Osteocyte (in vitro differentiated cells): ENCODE results near the gene DNAAF6. TPM values are rescaled to one million over a fixed set of nuclear protein-coding genes. Genes with fewer than 3 reads are reported as not detected.
"Not testable (repeated sequence)": the region's sequence is repeated elsewhere in the genome, so short reads cannot be mapped to it uniquely, and the experiment has no call there.

Experiments
- DNase-seq: peaks from one replicate; pipeline ENCODE4 v3.0.0; 2021; ENCODE audit warnings: mixed read lengths; ENCODE audit not compliant: unreplicated experiment; ENCODE audit errors: extremely low spot score
- H3K27ac Mint-ChIP-seq: one replicate; pipeline ENCODE4 v1.8.0; 2021; ENCODE audit warnings: mild to moderate bottlenecking, mixed read lengths; ENCODE audit not compliant: unreplicated experiment
- H3K27me3 Mint-ChIP-seq: one replicate; pipeline ENCODE4 v1.8.0; 2021; ENCODE audit warnings: mixed read lengths; ENCODE audit not compliant: unreplicated experiment
- H3K36me3 Mint-ChIP-seq: one replicate; pipeline ENCODE4 v1.8.0; 2021; ENCODE audit warnings: mixed read lengths; ENCODE audit not compliant: unreplicated experiment
- H3K4me1 Mint-ChIP-seq: one replicate; pipeline ENCODE4 v1.8.0; 2021; ENCODE audit warnings: mixed read lengths; ENCODE audit not compliant: unreplicated experiment
- H3K4me3 Mint-ChIP-seq: one replicate; pipeline ENCODE4 v1.8.0; 2021; ENCODE audit warnings: mild to moderate bottlenecking, moderate library complexity, mixed read lengths; ENCODE audit not compliant: unreplicated experiment
- H3K9me3 Mint-ChIP-seq: one replicate; pipeline ENCODE4 v1.8.0; 2021; ENCODE audit warnings: mixed read lengths; ENCODE audit not compliant: unreplicated experiment
- total RNA-seq: library from RNA; stranded (reverse); gene quantifications from 2 replicates; pipeline ENCODE4 v1.2.1, GENCODE V29; 2021
- TF ChIP-seq, protein P1 (sequence below): fragments of 200-600 bp; sonication (generic); IDR thresholded peaks from 2 replicates; pipeline ENCODE4 v1.5.0; 2021; ENCODE audit warnings: antibody characterized with exemption, mild to moderate bottlenecking, moderate library complexity

Gene DNAAF6
- total RNA-seq, 1 donor from 2014 or later = not detected

DNA sequence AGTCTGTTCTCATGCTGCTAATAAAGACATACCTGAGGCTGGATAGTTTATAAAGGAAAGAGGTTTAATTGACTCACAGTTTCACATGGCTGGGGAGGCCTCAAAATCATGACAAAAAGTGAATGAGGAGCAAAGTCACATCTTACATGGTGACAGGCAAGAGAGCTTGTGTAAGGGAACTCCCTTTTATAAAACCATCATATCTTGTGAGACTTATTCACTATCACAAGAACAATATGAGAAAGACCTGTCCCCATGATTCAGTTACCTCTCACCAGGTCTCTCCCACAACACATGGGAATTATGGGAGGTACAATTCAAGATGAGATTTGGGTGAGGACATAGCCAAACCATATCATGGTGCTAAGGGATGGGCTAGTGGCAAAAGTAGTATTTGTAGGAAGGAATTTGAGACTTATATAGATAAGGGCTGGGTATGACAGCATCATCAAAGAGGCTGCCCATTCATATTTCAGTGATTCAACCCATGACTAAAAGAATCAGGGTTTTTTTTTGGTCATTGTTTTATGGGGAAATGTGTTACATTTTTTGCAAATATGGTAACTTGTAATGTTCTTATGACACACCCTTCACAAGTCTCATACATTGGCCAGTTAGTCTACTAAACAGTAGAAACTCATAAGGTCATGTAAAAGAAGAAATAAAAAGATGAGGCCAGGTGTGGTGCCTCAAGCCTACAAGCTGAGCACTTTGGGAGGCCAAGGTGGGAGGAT lies 34.9 kb upstream of the DNAAF6 start:
- H3K9me3 Mint-ChIP-seq = peaks cover 7% of the 10 kb centered on the region
- H3K27ac Mint-ChIP-seq = no peak overlapping the region
- H3K4me1 Mint-ChIP-seq = no peaks in the 10 kb centered on the region
- no peaks in the 10 kb centered on the region for H3K36me3 Mint-ChIP-seq
- H3K27me3 Mint-ChIP-seq = peaks cover 4% of the 10 kb centered on the region
- TF ChIP-seq, protein P1, sequence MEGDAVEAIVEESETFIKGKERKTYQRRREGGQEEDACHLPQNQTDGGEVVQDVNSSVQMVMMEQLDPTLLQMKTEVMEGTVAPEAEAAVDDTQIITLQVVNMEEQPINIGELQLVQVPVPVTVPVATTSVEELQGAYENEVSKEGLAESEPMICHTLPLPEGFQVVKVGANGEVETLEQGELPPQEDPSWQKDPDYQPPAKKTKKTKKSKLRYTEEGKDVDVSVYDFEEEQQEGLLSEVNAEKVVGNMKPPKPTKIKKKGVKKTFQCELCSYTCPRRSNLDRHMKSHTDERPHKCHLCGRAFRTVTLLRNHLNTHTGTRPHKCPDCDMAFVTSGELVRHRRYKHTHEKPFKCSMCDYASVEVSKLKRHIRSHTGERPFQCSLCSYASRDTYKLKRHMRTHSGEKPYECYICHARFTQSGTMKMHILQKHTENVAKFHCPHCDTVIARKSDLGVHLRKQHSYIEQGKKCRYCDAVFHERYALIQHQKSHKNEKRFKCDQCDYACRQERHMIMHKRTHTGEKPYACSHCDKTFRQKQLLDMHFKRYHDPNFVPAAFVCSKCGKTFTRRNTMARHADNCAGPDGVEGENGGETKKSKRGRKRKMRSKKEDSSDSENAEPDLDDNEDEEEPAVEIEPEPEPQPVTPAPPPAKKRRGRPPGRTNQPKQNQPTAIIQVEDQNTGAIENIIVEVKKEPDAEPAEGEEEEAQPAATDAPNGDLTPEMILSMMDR = no peak
- no peak overlapping the region for H3K4me3 Mint-ChIP-seq
- DNase-seq = no peak

DNA sequence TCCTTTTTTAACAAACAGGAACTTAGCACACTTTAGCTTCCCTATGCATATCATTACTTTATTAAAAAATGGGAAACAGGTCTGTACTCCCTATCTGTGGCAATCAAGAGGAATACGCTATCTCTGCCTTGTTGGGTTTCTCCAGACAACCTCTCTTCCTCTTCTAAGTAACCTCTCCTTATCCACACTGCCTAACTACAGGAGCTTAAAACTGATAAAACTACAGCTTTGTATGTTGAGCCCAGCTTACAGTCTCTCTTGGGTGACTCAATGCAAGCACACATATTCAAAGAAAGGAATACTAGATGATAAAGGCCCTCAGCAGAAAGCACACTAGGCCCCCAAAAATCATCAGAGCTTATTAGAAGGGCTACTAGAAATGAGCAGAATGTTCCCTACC lies 9.1 kb upstream of the DNAAF6 start:
- H3K27ac Mint-ChIP-seq = no peak overlapping the region

DNA sequence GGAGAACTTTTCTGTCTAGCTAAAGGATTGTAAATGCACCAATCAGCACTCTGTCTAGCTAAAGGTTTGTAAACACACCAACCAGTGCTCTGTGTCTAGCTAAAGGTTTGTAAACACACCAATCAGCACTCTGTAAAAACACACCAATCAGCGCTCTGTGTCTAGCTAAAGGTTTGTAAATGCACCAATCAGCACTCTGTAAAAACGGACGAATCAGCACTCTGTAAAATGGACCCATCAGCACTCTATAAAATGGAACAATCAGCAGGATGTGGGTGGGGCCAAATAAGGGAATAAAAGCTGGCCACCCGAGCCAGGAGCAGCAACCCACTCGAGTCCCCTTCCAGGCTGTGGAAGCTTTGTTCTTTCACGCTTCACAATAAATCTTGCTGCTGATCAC lies 8.3 kb upstream of the DNAAF6 start:
- H3K36me3 Mint-ChIP-seq, DNase-seq, H3K4me1 Mint-ChIP-seq, H3K9me3 Mint-ChIP-seq, H3K27ac Mint-ChIP-seq, H3K4me3 Mint-ChIP-seq: not testable (repeated sequence)
- H3K27me3 Mint-ChIP-seq = peaks cover 16% of the 10 kb centered on the region

More for the DNA sequence above, 9.1 kb upstream of the DNAAF6 start:
- H3K36me3 Mint-ChIP-seq = no peaks in the 10 kb centered on the region
- DNase-seq = no peak
- H3K27me3 Mint-ChIP-seq = peaks cover 16% of the 10 kb centered on the region
- peaks cover 4% of the 10 kb centered on the region for H3K9me3 Mint-ChIP-seq
- no peak overlapping the region for H3K4me3 Mint-ChIP-seq
- H3K4me1 Mint-ChIP-seq = no peaks in the 10 kb centered on the region
- TF ChIP-seq, protein P1 = no peak

GRCh38 chrX:107199491-107199890 lies 6.9 kb upstream of the DNAAF6 start:
- Mint-ChIP-seq H3K27me3 (peaks cover 10% of the 10 kb centered on the region), H3K4me1 (no peaks in the 10 kb centered on the region), H3K36me3 (no peaks in the 10 kb centered on the region), H3K4me3 (no peak overlapping the region), H3K9me3 (peaks cover 4% of the 10 kb centered on the region), H3K27ac (no peak overlapping the region)
- TF ChIP-seq, protein P1 = no peak
- DNase-seq = no peak

DNA sequence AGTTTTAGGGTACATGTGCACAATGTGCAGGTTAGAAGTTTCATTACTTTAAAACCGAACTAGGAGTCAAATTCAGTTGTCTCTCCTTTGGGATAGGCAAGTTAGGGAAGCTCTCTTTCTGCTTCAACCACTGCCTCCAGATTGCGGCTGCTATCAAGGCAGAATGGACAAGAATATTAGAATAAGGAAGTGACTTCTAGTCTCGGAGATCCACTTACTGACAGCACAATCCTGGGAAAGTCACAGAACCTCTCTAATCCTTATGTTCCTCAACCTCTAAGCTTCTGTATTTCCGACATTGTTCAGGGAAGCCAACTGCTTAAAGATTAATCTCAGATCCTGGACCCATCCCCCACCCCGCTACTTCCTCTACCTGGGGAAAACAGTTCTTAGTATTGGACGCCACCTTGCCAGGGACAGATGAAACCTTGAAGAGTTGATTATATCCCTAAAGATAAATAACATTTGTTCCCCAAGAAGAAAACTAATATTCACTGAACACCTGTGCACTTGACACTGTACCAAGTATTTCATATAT lies 2.3 kb upstream of the DNAAF6 start:
- H3K27ac Mint-ChIP-seq = no peak overlapping the region
- H3K4me1 Mint-ChIP-seq = peaks cover 6% of the 10 kb centered on the region
- peaks cover 4% of the 10 kb centered on the region for H3K9me3 Mint-ChIP-seq
- no peak for DNase-seq
- TF ChIP-seq, protein P1 = no peak
- H3K4me3 Mint-ChIP-seq = no peak overlapping the region
- peaks cover 25% of the 10 kb centered on the region for H3K27me3 Mint-ChIP-seq
- H3K36me3 Mint-ChIP-seq = no peaks in the 10 kb centered on the region
